ENCODE results near the gene ARPP19.
"Not testable (repeated sequence)": the region's sequence is repeated elsewhere in the genome, so short reads cannot be mapped to it uniquely, and the experiment has no call there.

ARPP19 gene

DNA sequence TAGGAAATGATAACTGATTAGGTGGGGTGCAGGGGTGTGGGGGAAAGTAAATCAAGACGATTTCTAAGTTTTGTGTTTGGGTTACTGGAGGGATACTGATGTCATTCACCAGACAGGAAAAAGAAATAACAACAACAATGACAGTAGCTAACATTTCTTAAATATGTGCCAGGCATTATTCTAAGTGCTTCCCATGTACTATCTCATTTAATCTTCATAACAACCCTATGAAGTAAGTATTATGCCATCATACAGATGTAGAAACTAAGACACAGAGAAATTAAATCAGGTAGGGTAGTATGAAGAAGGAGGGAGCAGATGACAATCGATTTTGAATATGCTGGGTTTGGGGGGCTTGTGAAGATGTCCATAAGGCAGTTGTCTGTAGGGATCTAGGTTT lies 53.5 kb downstream of the ARPP19 start:
- no peak for DNase-seq (ENCODE audit: low read depth in 2 of 2, low spot score in 1 of 2)

DNA sequence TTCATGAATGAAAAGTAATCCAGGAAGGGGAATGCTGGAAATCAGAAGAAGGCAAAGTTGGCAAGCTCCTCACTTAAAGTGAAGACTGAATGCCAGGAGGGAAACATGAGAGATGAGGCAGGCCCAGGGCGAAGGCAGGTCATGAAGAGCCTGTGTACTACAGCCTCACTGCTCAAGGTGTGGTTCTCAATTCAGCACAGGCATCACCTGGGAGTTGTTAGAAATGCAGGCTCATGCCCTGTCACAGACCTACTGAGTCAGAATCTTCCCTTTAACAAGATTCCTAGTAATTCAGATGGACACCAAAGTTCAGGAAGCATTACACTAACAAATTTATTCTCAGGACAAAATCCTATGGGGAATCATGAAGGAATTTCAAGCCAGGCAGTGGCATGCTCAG lies 54.3 kb downstream of the ARPP19 start:
- DNase-seq (ENCODE audit: low read depth in 2 of 2, low spot score in 1 of 2) = no peak

DNA sequence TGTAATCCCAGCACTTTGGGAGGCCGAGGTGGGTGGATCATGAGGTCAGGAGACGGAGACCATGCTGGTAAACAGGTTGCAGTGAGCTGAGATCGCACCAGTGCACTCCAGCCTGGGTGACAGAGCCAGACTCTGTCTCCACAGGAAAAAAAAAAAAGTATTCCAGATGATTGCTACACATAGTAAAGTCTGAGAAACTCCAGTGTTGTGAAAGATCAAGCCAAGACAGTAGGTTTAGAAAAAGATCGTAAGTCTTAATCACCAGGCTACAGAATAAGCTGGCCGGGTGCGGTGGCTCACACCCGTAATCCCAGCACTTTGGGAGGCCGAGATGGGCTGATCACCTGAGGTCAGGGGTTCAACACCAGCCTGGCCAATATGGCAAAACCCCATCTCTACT lies 56.0 kb downstream of the ARPP19 start:
- DNase-seq (ENCODE audit: low read depth in 2 of 2, low spot score in 1 of 2) = not testable (repeated sequence)

DNA sequence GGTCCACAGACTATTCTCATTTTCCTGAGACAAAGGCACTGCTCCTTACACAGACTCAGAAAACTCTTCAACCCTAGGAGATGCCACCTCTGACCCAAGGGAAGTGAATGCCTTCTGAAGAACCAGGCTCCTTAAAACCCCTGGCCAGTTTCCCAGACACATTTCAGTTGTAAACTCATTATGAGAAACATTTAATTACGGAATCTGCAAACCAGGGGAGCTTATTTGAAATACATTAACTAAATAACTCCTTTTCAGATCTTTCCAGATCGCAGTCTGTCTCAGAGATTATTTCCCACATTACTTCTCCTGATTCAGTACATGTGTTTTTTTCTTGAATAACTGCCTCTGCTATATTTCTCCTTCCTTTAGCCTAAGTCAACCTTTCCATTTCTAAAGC lies 57.7 kb downstream of the ARPP19 start:
- no peak for DNase-seq (ENCODE audit: low read depth in 2 of 2, low spot score in 1 of 2)

DNA sequence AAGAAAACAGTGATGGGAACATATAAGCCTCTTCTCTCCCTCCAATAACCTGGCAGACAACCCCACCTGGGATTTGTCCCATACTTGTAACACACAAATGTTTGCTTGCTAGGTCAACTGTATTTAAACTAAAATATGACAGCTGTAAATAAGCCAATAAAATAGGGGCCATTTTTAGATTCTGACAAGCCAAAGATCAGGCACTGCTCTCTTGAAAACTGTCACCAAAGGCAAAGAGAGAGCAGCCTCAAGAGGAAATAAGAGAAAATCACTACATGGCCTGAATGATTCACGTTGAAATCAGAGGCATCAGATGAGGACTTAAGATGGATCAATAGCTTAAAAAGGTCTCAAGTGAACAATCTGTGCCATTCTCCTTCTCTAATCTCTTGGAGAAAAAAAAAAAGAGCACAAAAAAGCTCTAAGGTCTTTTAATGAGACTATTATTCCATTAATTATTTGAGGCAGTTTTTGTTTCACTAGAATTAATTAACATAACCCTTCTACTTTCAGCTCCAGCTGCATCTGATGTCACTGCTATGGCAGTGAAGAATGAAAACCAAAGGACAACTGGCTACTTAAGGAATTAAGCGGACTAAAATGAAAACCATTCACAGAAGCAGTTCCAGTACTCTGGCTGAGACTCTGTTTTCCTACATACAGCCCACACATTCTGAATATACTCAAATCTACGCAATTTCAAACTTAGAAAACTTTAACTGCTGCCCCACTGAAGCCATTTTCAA lies 59.2 kb downstream of the ARPP19 start:
- DNase-seq (ENCODE audit: low read depth in 2 of 2, low spot score in 1 of 2) = no peak

DNA sequence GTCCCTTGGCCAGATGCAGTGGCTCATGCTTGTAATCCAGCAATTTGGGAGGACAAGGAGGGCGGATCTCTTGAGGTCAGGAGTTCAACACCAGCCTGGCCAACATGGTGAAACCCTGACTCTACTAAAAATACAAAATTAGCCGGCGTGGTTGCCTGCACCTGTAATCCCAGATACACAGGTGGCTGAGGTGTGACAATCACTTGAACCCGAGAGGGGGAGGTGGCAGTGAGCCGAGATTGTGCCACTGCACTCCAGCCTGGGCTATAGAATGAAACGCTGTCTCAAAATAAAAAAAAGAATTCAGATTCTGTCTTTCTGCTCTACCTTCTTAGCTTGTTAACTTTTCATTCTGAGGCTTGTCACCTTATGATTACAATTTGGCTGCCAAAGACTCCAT lies 62.3 kb downstream of the ARPP19 start:
- DNase-seq (ENCODE audit: low read depth in 2 of 2, low spot score in 1 of 2) = no peak

DNA sequence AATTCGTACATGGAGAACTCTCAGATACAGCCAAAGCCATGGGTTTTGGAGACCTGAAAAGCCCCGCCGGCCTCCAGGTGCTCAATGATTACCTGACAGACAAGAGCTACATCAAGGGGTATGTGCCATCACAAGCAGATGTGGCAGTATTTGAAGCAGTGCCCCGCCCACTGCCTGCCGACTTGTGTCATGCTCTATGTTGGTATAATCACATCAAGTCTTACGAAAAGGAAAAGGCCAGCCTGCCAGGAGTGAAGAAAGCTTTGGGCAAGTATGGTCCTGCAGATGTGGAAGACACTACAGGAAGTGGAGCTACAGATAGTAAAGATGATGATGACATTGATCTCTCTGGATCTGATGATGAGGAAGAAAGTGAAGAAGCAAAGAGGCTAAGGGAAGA lies 63.7 kb downstream of the ARPP19 start:
- DNase-seq (ENCODE audit: low read depth in 2 of 2, low spot score in 1 of 2) = no peak

GRCh38 chr15:52503788-52504496 lies 64.9 kb downstream of the ARPP19 start:
- DNase-seq (ENCODE audit: low read depth in 2 of 2, low spot score in 1 of 2) = no peak

DNA sequence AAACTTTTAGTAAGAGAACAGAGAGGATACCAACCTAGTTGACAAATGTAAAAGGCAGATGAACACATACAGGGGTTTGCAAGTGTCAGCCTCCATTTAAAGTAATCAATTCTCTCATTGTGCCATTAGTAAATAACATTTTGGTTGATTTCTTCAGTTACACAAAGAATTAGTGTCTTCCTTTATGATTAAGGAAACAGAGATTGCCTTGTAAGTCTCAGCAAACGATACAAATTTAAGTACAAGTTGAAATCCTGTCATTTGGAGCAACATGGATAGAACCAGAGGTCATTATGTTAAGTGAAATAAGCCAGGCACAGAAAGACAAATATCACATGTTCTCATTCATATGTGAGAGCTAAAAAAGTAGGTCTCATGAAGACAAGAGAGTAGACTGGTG lies 66.2 kb downstream of the ARPP19 start:
- no peak for DNase-seq (ENCODE audit: low read depth in 2 of 2, low spot score in 1 of 2)

GRCh38 chr15:52499506-52499905 lies 69.3 kb downstream of the ARPP19 start:
- DNase-seq (ENCODE audit: low read depth in 2 of 2, low spot score in 1 of 2) = no peak

DNA sequence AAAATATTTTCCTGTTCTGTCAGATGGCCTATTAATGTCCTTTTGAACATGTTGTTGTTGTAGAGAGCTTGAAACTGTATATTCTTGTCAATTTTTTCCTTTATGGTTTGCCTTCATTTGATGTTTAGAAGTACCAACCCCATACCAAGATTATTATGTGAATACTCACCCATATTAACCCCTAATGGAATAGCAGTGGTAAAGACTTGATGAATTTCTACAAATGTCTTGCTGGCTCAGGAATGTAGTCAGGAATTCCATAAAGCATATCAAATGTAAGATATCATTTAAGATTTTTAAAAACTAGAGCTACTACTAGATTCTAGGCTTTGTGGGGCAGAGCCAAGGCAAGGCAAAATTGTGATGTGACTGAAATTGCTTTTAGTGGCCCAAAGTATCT lies 70.1 kb downstream of the ARPP19 start:
- DNase-seq (ENCODE audit: low read depth in 2 of 2, low spot score in 1 of 2) = no peak
